HG03521 (cell line): ENCODE measurements around the gene OGFRL1.

ENCODE experiments used
- ATAC-seq: cut with Tn5 transposase; IDR thresholded peaks from one replicate; pipeline ENCODE4 v1.9.1; 2021; ENCODE audit warnings: mild to moderate bottlenecking, moderate library complexity; ENCODE audit not compliant: unreplicated experiment

OGFRL1 gene

GRCh38 chr6:71332012-71332411, 43.4 kb downstream of the OGFRL1 start:
- ATAC-seq = no peak

- no peak for ATAC-seq
Observed at GRCh38 chr6:71333050-71333449, 44.4 kb downstream of the OGFRL1 start.

GRCh38 chr6:71333697-71334096, 45.1 kb downstream of the OGFRL1 start:
- ATAC-seq = no peak

- ATAC-seq = no peak
Observed at GRCh38 chr6:71334768-71335167, 46.2 kb downstream of the OGFRL1 start.

GRCh38 chr6:71335544-71335943, 46.9 kb downstream of the OGFRL1 start:
- ATAC-seq = no peak

GRCh38 chr6:71336901-71337300, 48.3 kb downstream of the OGFRL1 start:
- ATAC-seq = no peak

GRCh38 chr6:71338540-71339316, 50.1 kb downstream of the OGFRL1 start:
- ATAC-seq = no peak

- no peak for ATAC-seq
Observed at GRCh38 chr6:71342772-71343171, 54.2 kb downstream of the OGFRL1 start.

GRCh38 chr6:71345476-71346333, 57.1 kb downstream of the OGFRL1 start:
- no peak for ATAC-seq

- ATAC-seq = no peak
Observed at GRCh38 chr6:71346334-71346694, 57.7 kb downstream of the OGFRL1 start.

- ATAC-seq = no peak
Observed at GRCh38 chr6:71347119-71347518, 58.5 kb downstream of the OGFRL1 start.

GRCh38 chr6:71349395-71349794, 60.8 kb downstream of the OGFRL1 start:
- ATAC-seq = no peak

GRCh38 chr6:71349976-71350615, 61.5 kb downstream of the OGFRL1 start:
- no peak for ATAC-seq

GRCh38 chr6:71351190-71351589, 62.6 kb downstream of the OGFRL1 start:
- no peak for ATAC-seq
